ENCODE data around the gene B3GNT9. TPM values are rescaled to one million over a fixed set of nuclear protein-coding genes. Genes with fewer than 3 reads are reported as not detected.

Gene B3GNT9
- total and polyA plus RNA-seq, 2 of the 8 experiments (the other 6 are each of a cell fraction or from before 2014, with no cell fraction given), result 3.5 to 9.0 TPM

DNA sequence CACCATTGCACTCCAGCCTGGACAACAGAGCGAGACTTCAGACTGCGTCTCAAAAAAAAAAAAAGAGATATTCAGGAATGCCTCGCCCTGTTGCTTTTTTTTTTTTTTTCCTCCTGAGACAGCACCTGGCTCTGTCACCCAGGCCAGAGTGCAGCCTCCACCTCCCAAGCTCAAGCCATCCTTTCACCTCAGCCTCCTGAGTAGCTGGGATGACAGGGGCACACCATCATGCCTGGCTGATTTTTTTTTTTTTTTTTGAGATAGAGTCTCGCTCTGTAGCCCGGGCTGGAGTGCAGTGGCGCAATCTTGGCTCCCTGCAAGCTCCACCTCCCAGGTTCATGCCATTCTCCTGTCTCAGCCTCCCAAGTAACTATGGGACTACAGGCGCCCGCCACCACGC, 33.1 kb downstream of the B3GNT9 start:
- Histone ChIP-seq H3K79me2 (ENCODE audit: control insufficient read depth in 1 of 2, insufficient read depth in 2 of 2, low read length in 2 of 2) (peaks cover 4 to 34% of the 10 kb centered on the region in 2 experiments; a peak in 3 of 4 replicates), H3K9me3 (ENCODE audit: insufficient read depth in 2 of 2, low read depth in 1 of 2, low read length in 1 of 2) (no peaks in the 10 kb centered on the region), H4K8ac (ENCODE audit: extremely low read depth, insufficient read depth, low read length) (no peak overlapping the region), H2BK12ac (ENCODE audit: low read depth, low read length) (no peak overlapping the region), H3K4me1 (replicated peaks in 1 of 4; ENCODE audit: control insufficient read depth in 3 of 4, insufficient read depth in 4 of 4, low read length in 3 of 4) (0 out of 7 replicates have a peak, but pooled peaks cover 0 to 2% (median 0%) of the 10 kb centered on the region in 4 experiments), H2BK20ac (ENCODE audit: low read length) (no peak overlapping the region), H3K18ac (ENCODE audit: extremely low read depth, low read length) (no peak overlapping the region), H3K27ac (ENCODE audit: low read depth, low read length) (no peak overlapping the region), H3K56ac (replicated peaks; ENCODE audit: insufficient read length, low read depth, low read length) (no peak overlapping the region), H3K9ac (replicated peaks in 1 of 4; ENCODE audit: extremely low read depth in 1 of 4, low read depth in 3 of 4, low read length in 3 of 4) (no peak overlapping the region), H2BK120ac (replicated peaks; ENCODE audit: low read depth, low read length) (no peak overlapping the region), H3K4me2 (ENCODE audit: insufficient read depth in 1 of 2, low read depth in 2 of 2, low read length in 2 of 2) (no peak overlapping the region), H3K4ac (replicated peaks; ENCODE audit: insufficient read length, low read depth, low read length) (no peak overlapping the region), H3K23me2 (ENCODE audit: low read depth, low read length) (no peaks in the 10 kb centered on the region), H2AK5ac (ENCODE audit: low read depth, low read length) (no peak overlapping the region), H4K91ac (replicated peaks; ENCODE audit: insufficient read length, low read length) (no peak overlapping the region), H3K27me3 (replicated peaks in 1 of 4; ENCODE audit: control insufficient read depth in 3 of 4, extremely low read depth in 1 of 4, insufficient read depth in 3 of 4, low read length in 3 of 4) (no peaks in the 10 kb centered on the region), H2AFZ (ENCODE audit: low read length) (no peak overlapping the region), H3K23ac (ENCODE audit: insufficient read length) (no peak overlapping the region), H2BK15ac (ENCODE audit: low read length) (no peak overlapping the region), H4K5ac (ENCODE audit: insufficient read length, low read depth, low read length) (no peak overlapping the region), H2BK5ac (ENCODE audit: low read depth, low read length) (no peak overlapping the region), H3K14ac (ENCODE audit: insufficient read length) (no peak overlapping the region), H3K4me3 (ENCODE audit: extremely low read depth in 1 of 4, insufficient read depth in 2 of 4, low read depth in 3 of 4, low read length in 4 of 4) (no peak overlapping the region), H3K36me3 (ENCODE audit: control insufficient read depth in 2 of 4, insufficient read depth in 4 of 4, low read length in 3 of 4) (peaks cover 0 to 14% (median 6%) of the 10 kb centered on the region in 4 experiments; a peak in 5 of 8 replicates), H3K79me1 (ENCODE audit: low read depth, low read length) (peaks cover 11% of the 10 kb centered on the region; the same call in 1 of the 2 replicates), H4K20me1 (replicated peaks in 1 of 2; ENCODE audit: control insufficient read depth in 1 of 2, insufficient read depth in 2 of 2, low read length in 2 of 2) (peaks cover 3 to 10% of the 10 kb centered on the region in 2 experiments)
- 97% methylated on average over 6 of the region's 9 CpGs; no CpG with 5 or more reads in 1 of the 2 experiments for WGBS, 2 experiments (ENCODE audit: extremely low coverage in 1 of 2, insufficient coverage in 1 of 2, insufficient read length in 1 of 2, insufficient replicate concordance in 2 of 2, low coverage in 1 of 2, low lambda C conversion rate in 2 of 2, missing lambda C conversion rate in 1 of 2)
- POLR2A ChIA-PET (ENCODE audit: partially characterized antibody), result no interaction called here
- DNase-seq (ENCODE audit: low read depth in 1 of 2, low spot score in 2 of 2) (no peak), FAIRE-seq (no peak)
- CTCF ChIA-PET (ENCODE audit: partially characterized antibody), result interaction anchor here (1.1 kb wide), 1 partner anchor 14 kb away, joined by 4 read pairs; no protein-coding TSS in a partner anchor
- no peak for TF ChIP-seq CHD2 (IDR thresholded peaks at IDR 0.05; ENCODE audit: low read length)
- TF ChIP-seq MAFK (IDR thresholded peaks at IDR 0.05; ENCODE audit: low read depth, low read length), result no peak
- TF ChIP-seq BCL11A (IDR thresholded peaks at IDR 0.05; ENCODE audit: low read depth in 2 of 2, low read length in 2 of 2), result no peak
- no peak for TF ChIP-seq EP300 (IDR thresholded peaks at IDR 0.05; ENCODE audit: borderline replicate concordance in 1 of 2, low read depth in 2 of 2, low read length in 2 of 2)
- TF ChIP-seq HDAC2 (IDR thresholded peaks at IDR 0.05; ENCODE audit: borderline replicate concordance in 1 of 2, low read depth in 2 of 2, low read length in 2 of 2), result no peak
- TF ChIP-seq RXRA (IDR thresholded peaks at IDR 0.05; ENCODE audit: insufficient read depth, low read depth, low read length), result no peak
- no peak for TF ChIP-seq EZH2 (IDR thresholded peaks at IDR 0.05; ENCODE audit: low read depth, low read length, severe bottlenecking)
- no peak for TF ChIP-seq TCF12 (IDR thresholded peaks at IDR 0.05; ENCODE audit: low read depth, low read length)
- no peak for TF ChIP-seq ZNF274 (IDR thresholded peaks at IDR 0.05; ENCODE audit: borderline replicate concordance, extremely low read depth, low read length)
- TF ChIP-seq CTBP2 (IDR thresholded peaks at IDR 0.05; ENCODE audit: borderline replicate concordance, insufficient read depth, insufficient read length, low read length), result no peak
